ENCODE measurements around the gene GDAP2.

DNA sequence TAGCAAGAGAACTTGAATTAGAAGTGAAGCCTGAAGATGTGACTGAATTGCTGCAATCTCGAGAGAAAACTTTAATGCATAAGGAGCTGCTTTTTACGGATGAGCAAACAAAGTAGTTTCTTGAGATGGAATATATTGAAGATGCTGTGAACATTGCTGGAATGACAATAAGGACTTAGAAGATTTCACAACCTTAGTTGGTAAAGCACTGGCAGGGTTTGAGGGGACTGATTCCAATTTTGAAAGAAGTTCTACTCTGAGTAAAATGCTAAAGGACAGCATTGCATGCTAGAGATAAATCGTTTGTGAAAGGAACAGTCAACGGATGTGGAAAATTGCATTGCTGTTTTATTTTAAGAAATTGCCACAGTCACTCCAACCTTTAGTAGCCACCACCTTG lies 69.5 kb downstream of the GDAP2 start:
- TF ChIP-seq, protein P1, sequence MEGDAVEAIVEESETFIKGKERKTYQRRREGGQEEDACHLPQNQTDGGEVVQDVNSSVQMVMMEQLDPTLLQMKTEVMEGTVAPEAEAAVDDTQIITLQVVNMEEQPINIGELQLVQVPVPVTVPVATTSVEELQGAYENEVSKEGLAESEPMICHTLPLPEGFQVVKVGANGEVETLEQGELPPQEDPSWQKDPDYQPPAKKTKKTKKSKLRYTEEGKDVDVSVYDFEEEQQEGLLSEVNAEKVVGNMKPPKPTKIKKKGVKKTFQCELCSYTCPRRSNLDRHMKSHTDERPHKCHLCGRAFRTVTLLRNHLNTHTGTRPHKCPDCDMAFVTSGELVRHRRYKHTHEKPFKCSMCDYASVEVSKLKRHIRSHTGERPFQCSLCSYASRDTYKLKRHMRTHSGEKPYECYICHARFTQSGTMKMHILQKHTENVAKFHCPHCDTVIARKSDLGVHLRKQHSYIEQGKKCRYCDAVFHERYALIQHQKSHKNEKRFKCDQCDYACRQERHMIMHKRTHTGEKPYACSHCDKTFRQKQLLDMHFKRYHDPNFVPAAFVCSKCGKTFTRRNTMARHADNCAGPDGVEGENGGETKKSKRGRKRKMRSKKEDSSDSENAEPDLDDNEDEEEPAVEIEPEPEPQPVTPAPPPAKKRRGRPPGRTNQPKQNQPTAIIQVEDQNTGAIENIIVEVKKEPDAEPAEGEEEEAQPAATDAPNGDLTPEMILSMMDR (IDR thresholded peaks at IDR 0.05; ENCODE audit: low read depth, low read length), result no peak
- TF ChIP-seq, protein P2, sequence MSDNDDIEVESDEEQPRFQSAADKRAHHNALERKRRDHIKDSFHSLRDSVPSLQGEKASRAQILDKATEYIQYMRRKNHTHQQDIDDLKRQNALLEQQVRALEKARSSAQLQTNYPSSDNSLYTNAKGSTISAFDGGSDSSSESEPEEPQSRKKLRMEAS (IDR thresholded peaks at IDR 0.05; ENCODE audit: low read depth, low read length), result no peak

Data from NB4 (cell line).